Sigmoid colon (tissue), 4 donors: Measurements from ENCODE around the gene MEGF8.

Experiments
- CTCF ChIP-seq, 4 experiments: fragments of 450-650 bp in 3 of 4; fragments of 200-600 bp in 1 of 4; IDR thresholded peaks; one replicate each; pipeline ENCODE4 v1.5.1; 2016 to 2019; ENCODE audit warnings: antibody characterized with exemption in 4 of 4, mild to moderate bottlenecking in 3 of 4, moderate library complexity in 2 of 4
- POLR2A ChIP-seq, 2 donors: fragments of 450-650 bp; IDR thresholded peaks; one replicate each; pipeline ENCODE4 v1.6.1; 2016; ENCODE audit warnings: antibody characterized with exemption in 2 of 2, mild to moderate bottlenecking in 2 of 2, moderate library complexity in 2 of 2
- POLR2AphosphoS5 ChIP-seq, 4 donors: sonication (generic); formaldehyde crosslinking; IDR thresholded peaks; one replicate each; pipeline ENCODE4 v1.6.1; 2017; ENCODE audit warnings: antibody characterized with exemption in 4 of 4

- TF ChIP-seq CTCF (IDR thresholded peaks at IDR 0.05) = no peak
- no peak for TF ChIP-seq POLR2A (IDR thresholded peaks at IDR 0.05)
- TF ChIP-seq POLR2AphosphoS5 (IDR thresholded peaks at IDR 0.05) = no peak
These were observed 2.7 kb downstream of the MEGF8 start for GRCh38 chr19:42328106-42328505.
